ENCODE data around the gene CASP10.

DNA sequence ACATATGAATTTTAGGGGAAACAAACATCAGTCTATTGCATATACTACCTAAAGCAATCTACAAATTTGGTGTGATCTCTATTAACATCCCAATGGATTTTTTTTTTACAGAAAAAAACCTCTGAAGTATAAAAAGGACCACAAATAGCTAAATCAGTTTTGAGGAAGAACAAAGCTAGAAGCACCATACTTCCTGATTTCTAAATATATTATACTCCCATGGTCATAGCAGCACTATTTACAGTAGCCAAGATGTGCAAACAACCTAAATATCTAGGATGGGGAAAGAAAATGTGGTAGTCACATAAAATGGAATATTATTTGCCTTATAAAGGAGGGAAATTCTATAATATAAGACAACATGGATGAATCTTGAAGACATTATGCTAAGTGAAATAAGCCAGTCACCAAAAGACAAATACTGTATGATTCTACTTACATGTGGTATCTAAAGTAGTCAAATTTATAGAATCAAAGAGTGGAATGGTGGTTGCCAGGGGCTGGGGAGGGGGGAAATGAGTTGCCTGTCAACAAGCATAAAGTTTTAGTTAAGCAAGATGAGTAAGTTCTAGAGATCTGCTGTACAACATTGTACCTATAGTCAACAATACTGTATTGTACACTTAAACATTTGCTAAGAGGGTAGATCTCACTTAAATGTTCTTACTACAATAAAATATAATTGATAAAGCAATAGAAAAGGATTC lies 59.8 kb downstream of the CASP10 start:
- TF ChIP-seq CTCF (IDR thresholded peaks at IDR 0.05; ENCODE audit: poor library complexity) = no peak
- TF ChIP-seq EZH2 (IDR thresholded peaks at IDR 0.05; ENCODE audit: borderline replicate concordance) = no peak
- no peak for TF ChIP-seq EZH2phosphoT487 (IDR thresholded peaks at IDR 0.05; ENCODE audit: low read depth, severe bottlenecking, unreplicated experiment)
